Esophagus squamous epithelium (tissue), 5 donors: ENCODE results near the gene ROCK2. TPM values are rescaled to one million over a fixed set of nuclear protein-coding genes. Genes with fewer than 3 reads are reported as not detected.

Source experiments
- DNase-seq: peaks from one replicate; lab custom pipeline; 2025; lab: John Stamatoyannopoulos, UW
- H3K27ac ChIP-seq, 4 donors: fragments of 200-600 bp; sonication (generic); one replicate each; pipeline ENCODE4 v1.5.1; 2016 to 2019; ENCODE audit warnings: mild to moderate bottlenecking in 1 of 4
- H3K27me3 ChIP-seq, 4 donors: fragments of 200-600 bp; sonication (generic); 1 replicate in 3 of 4; 2 replicates in 1 of 4; pipeline versions ENCODE4 v1.5.1 to v1.6.0; 2017 to 2021; ENCODE audit warnings: antibody characterized with exemption in 1 of 4
- H3K36me3 ChIP-seq, 3 donors: fragments of 200-600 bp; sonication (generic); one replicate each; pipeline ENCODE4 v1.5.1; 2016 to 2019
- H3K4me1 ChIP-seq, 3 donors: fragments of 200-600 bp; sonication (generic); one replicate each; pipeline ENCODE4 v1.5.1; 2017 to 2019
- H3K4me3 ChIP-seq, 4 donors: fragments of 200-600 bp; sonication (generic); 1 replicate in 3 of 4; 2 replicates in 1 of 4; pipeline ENCODE4 v1.5.1; 2016 to 2019; ENCODE audit warnings: mild to moderate bottlenecking in 2 of 4, moderate library complexity in 1 of 4
- H3K9me3 ChIP-seq, 3 donors: fragments of 200-600 bp; sonication (generic); one replicate each; pipeline ENCODE4 v1.5.1; 2016 to 2019
- CTCF ChIP-seq, 6 experiments: fragments of 450-650 bp in 4 of 6; fragments of 200-600 bp in 2 of 6; sonication (generic) in 2 of 6; IDR thresholded peaks; one replicate each; pipeline ENCODE4 v1.5.1; 2016 to 2019; ENCODE audit warnings: antibody characterized with exemption in 6 of 6, mild to moderate bottlenecking in 4 of 6, moderate library complexity in 4 of 6
- POLR2A ChIP-seq, 4 donors: fragments of 450-650 bp; IDR thresholded peaks; one replicate each; pipeline ENCODE4 v1.6.1; 2017; ENCODE audit warnings: antibody characterized with exemption in 4 of 4, mild to moderate bottlenecking in 4 of 4, moderate library complexity in 3 of 4
- WGBS, 2 donors: methylation state at CpG; one replicate each; pipeline ENCODE4 v1.1.5; 2018; 5-methylcytosine and 5-hydroxymethylcytosine counted together
- intact Hi-C: fragments of 100-400 bp; cut with DNase I; formaldehyde crosslinking; loops from one replicate; pipeline ENCODE4 v1.15.0; 2022
- total RNA-seq, 4 donors: library from RNA; depleted of rRNA; stranded (reverse); fragments of >200 nt; gene quantifications; one replicate each; pipeline ENCODE4 v1.1.0, GENCODE V29; 2016
- donor health status: DM: yes; HTN: yes; CAD: no.

Gene ROCK2
- total RNA-seq, 4 donors from 2014 or later = 15.2 to 50.5 (median 21.4) TPM

- no peak for DNase-seq
- Histone ChIP-seq H3K4me1 (peaks cover 8 to 9% (median 9%) of the 10 kb centered on the region in 3 donors), H3K27ac (no peak overlapping the region), H3K27me3 (no peaks in the 10 kb centered on the region), H3K4me3 (no peak overlapping the region), H3K9me3 (no peaks in the 10 kb centered on the region), H3K36me3 (peaks cover 0 to 18% (median 0%) of the 10 kb centered on the region in 3 donors)
- TF ChIP-seq POLR2A (IDR thresholded peaks at IDR 0.05) (no peak), CTCF (IDR thresholded peaks at IDR 0.05) (no peak)
- WGBS, 2 donors = 74 to 86% methylated on average over 10 to 15 of the region's 15 CpGs
- intact Hi-C loops = no loop called here
Measured at GRCh38 chr2:11160731-11161455, 183.5 kb downstream of the ROCK2 start.

GRCh38 chr2:11160256-11160655, 184.2 kb downstream of the ROCK2 start:
- 91 to 94% methylated on average over 12 to 13 of the region's 13 CpGs for WGBS, 2 donors
- peaks cover 10 to 14% (median 14%) of the 10 kb centered on the region in 3 donors for H3K4me1 ChIP-seq
- H3K9me3 ChIP-seq = no peaks in the 10 kb centered on the region
- no peak for TF ChIP-seq CTCF (IDR thresholded peaks at IDR 0.05)
- TF ChIP-seq POLR2A (IDR thresholded peaks at IDR 0.05) = no peak
- no peak for DNase-seq
- H3K27ac ChIP-seq = no peak overlapping the region
- no peak overlapping the region for H3K4me3 ChIP-seq
- H3K36me3 ChIP-seq = peaks cover 0 to 18% (median 0%) of the 10 kb centered on the region in 3 donors
- H3K27me3 ChIP-seq = no peaks in the 10 kb centered on the region
- intact Hi-C loops = no loop called here

GRCh38 chr2:11159574-11160170, 184.8 kb downstream of the ROCK2 start:
- no peak overlapping the region for H3K4me3 ChIP-seq
- WGBS, 2 donors = 94 to 97% methylated on average over 10 to 12 of the region's 14 CpGs
- H3K27me3 ChIP-seq = no peaks in the 10 kb centered on the region
- intact Hi-C loops = no loop called here
- peaks cover 10 to 15% (median 14%) of the 10 kb centered on the region in 3 donors for H3K4me1 ChIP-seq
- H3K27ac ChIP-seq = no peak overlapping the region
- DNase-seq = no peak
- H3K9me3 ChIP-seq = no peaks in the 10 kb centered on the region
- peaks cover 0 to 18% (median 0%) of the 10 kb centered on the region in 3 donors for H3K36me3 ChIP-seq
- TF ChIP-seq POLR2A (IDR thresholded peaks at IDR 0.05) (no peak), CTCF (IDR thresholded peaks at IDR 0.05) (no peak)

- H3K9me3 ChIP-seq = no peaks in the 10 kb centered on the region
- H3K27me3 ChIP-seq = no peaks in the 10 kb centered on the region
- intact Hi-C loops = no loop called here
- H3K27ac ChIP-seq = no peak overlapping the region
- H3K36me3 ChIP-seq = peaks cover 0 to 17% (median 0%) of the 10 kb centered on the region in 3 donors
- no peak for TF ChIP-seq CTCF (IDR thresholded peaks at IDR 0.05)
- TF ChIP-seq POLR2A (IDR thresholded peaks at IDR 0.05) = no peak
- H3K4me1 ChIP-seq = peaks cover 13 to 22% (median 21%) of the 10 kb centered on the region in 3 donors
- H3K4me3 ChIP-seq = no peak overlapping the region
- 75 to 96% methylated on average over 5 to 6 of the region's 14 CpGs for WGBS, 2 donors
- no peak for DNase-seq
Measured at GRCh38 chr2:11158916-11159573, 185.4 kb downstream of the ROCK2 start.

- peaks cover 0 to 9% (median 0%) of the 10 kb centered on the region in 3 donors for H3K36me3 ChIP-seq
- no peak overlapping the region for H3K4me3 ChIP-seq
- peaks cover 13 to 22% (median 21%) of the 10 kb centered on the region in 3 donors for H3K4me1 ChIP-seq
- intact Hi-C loops = no loop called here
- TF ChIP-seq CTCF (IDR thresholded peaks at IDR 0.05) (no peak), POLR2A (IDR thresholded peaks at IDR 0.05) (no peak)
- DNase-seq = no peak
- 80 to 100% methylated on average over 2 to 3 of the region's 4 CpGs for WGBS, 2 donors
- H3K27ac ChIP-seq = no peak overlapping the region
- H3K27me3 ChIP-seq = no peaks in the 10 kb centered on the region
- no peaks in the 10 kb centered on the region for H3K9me3 ChIP-seq
Measured at GRCh38 chr2:11157731-11158130, 186.7 kb downstream of the ROCK2 start.
